ENCODE data around the gene NME2. TPM values are rescaled to one million over a fixed set of nuclear protein-coding genes. Genes with fewer than 3 reads are reported as not detected.
A peak's percentile ranks its signal among the peaks of the same experiment; 100 is the strongest.
"Not testable (repeated sequence)": the region's sequence is repeated elsewhere in the genome, so short reads cannot be mapped to it uniquely, and the experiment has no call there.

Gene NME2
- total RNA-seq (2014; rRNA removed; shearing (Covaris generic)): 418 and 434 TPM in 2 replicates

DNA sequence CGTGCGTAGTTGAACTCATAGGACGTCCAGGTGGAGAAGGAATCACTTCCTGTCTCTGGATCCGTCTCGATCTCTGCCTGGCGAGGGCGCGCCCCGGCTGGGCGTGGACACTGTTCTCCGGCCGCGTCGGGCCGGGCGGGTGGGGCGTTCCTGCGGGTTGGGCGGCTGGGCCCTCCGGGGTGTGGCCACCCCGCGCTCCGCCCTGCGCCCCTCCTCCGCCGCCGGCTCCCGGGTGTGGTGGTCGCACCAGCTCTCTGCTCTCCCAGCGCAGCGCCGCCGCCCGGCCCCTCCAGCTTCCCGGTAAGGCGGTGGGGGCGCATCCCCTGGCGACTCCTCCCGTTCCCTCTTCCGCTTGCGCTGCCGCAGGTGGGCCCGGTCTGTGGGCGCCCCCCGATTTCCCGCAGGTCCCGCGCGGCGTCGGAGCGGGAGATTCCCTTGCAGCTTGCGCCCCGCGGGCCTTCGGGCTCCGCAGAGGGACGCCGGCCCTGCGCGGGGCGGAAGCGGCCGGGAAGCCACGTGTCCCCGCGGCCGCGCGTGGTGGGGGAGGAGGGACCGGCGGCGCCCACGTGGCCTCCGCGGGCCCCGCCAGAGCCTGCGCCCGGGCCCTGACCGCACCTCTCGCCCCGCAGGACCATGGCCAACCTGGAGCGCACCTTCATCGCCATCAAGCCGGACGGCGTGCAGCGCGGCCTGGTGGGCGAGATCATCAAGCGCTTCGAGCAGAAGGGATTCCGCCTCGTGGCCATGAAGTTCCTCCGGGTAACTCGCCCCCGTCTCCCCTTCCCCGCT is at the start of gene NME2:
TSS of gene NME2 (plus strand) at position 214 of the 789 bp plus-strand sequence. CDS start at position 634, 420 bp downstream.
- peaks cover 50% of the 10 kb centered on the region for H3K36me3 ChIP-seq
- H3K4me3 ChIP-seq: peak within 1 kb of the TSS; percentile 91
- H3K9me3 ChIP-seq (replicated peaks): no peaks in the 10 kb centered on the region
- no peaks in the 10 kb centered on the region for H3K27me3 ChIP-seq
- no peaks in the 10 kb centered on the region for H3K4me1 ChIP-seq
- peak within 1 kb of the TSS; percentile 84 for H3K27ac ChIP-seq
- peak; percentile 86 to 88 for DNase-seq

DNA sequence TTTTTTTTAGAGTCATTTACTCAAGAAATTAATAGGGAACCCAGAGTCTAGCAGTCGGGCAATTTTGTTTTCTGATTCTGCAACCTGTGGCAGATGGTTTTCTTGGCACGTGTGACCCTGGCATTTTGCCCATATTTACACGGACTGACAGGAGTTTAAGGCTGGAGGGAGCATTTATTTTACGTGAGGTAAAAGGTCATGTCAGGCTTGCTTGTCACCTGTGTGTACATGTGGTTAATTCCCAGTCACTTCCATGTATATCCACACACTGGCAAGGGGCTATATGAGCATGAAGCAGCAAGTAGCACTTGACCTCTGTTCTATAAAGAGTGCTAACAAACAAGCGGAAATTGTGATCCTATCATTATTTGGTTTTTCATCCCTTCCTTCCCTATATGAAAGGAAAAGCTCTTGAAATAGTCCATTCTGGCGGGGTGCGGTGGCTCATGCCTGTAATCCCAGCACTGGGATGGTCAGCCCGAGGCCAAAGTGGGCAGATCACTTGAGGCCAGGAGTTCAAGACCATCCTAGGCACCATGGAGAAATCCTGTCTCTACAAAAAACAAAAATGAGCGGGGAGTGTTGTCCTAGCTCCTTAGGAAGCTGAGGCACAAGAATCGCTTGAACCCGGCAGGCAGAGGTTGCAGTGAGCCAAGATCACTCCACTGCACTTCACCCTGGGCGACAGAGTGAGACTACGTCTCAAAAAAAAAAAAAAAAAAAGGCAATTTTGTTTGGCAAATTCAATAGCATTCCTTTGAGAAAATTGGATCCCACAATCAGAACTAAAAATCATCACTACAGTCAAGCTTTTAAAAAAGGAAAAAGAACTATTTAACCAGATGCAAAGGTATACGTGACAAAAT is 47.6 kb upstream of the NME2 start:
- no peaks in the 10 kb centered on the region for H3K27me3 ChIP-seq
- no peaks in the 10 kb centered on the region for H3K9me3 ChIP-seq (replicated peaks)
- H3K27ac ChIP-seq: no peak overlapping the region
- DNase-seq: peak in 1 of 2 experiments; percentile 14
- no peak overlapping the region; the same call in 1 of the 2 replicates for H3K4me3 ChIP-seq
- no peaks in the 10 kb centered on the region for H3K36me3 ChIP-seq
- H3K4me1 ChIP-seq: no peaks in the 10 kb centered on the region

DNA sequence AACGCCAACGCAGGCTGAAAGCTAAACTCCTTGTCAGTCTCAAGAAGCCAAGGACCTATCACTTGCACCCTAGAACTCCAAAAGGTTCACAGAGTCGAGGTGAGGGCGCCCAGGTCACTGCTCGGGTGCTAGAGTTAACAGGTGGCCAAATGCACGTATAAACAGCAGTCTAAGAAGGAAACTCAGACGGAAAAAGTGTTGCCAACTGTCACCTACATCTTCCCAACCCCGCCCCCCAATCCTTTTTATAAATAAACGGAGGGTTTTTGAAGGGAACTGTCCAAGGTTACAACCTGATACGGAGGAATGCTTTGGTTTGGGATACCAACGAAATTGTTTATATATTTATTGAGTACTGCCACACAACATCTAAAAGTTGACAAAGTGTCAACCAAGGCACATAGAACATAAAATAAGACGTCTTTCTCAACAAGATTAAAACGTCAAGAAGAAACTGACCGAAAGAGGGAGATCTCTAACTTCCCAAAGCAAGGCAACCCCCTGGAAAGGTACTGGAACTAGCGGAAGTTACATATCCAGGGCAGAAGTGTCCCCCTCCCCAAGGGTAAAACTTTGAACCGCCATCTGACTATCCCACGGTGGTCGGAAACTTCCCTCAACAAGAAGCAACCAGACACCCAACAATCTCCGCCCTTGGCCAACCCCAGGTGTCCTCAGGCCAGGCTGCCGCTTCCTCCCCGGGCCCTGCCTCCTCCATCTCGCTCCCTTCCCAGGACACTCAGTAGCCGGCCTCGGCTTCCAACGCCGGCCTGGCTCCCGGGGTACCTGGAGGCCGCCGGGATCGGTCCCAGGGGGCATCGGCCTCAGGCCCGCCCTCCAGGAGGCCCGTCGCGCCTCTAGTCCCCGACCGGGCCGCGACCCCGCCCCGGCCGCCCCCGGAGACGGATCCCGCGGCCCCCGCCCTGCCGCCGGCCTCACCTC is 46.5 kb upstream of the NME2 start:
- Histone ChIP-seq H3K36me3 (no peaks in the 10 kb centered on the region), H3K27ac (no peak overlapping the region), H3K27me3 (no peaks in the 10 kb centered on the region), H3K4me3 (peak overlapping the region; percentile 74), H3K4me1 (no peaks in the 10 kb centered on the region), H3K9me3 (replicated peaks) (no peaks in the 10 kb centered on the region)
- peak; percentile 31 to 51 for DNase-seq

DNA sequence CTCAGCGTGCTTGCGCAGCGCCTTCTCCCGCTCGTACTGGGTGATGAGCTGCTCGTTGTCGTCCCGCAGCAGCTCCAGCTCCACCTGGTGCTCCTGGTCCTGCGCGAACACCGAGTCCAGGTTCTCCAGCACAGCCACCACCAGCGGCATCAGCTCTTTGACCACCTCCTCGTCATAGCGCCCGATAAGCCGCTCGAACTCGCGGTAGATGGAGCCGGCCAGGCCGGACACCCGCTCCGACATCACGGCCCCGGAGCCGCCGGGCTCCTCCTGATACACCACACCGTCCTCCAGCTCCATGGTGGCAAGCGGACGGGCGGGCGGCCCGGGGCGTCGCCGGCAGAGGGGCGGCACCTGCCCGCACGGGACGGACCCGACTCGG is 45.9 kb upstream of the NME2 start:
- peak overlapping the region; percentile 74 for H3K4me3 ChIP-seq
- no peaks in the 10 kb centered on the region for H3K9me3 ChIP-seq (replicated peaks)
- H3K27me3 ChIP-seq: no peaks in the 10 kb centered on the region
- no peaks in the 10 kb centered on the region for H3K36me3 ChIP-seq
- H3K27ac ChIP-seq: no peak overlapping the region
- no peaks in the 10 kb centered on the region for H3K4me1 ChIP-seq
- no peak for DNase-seq

DNA sequence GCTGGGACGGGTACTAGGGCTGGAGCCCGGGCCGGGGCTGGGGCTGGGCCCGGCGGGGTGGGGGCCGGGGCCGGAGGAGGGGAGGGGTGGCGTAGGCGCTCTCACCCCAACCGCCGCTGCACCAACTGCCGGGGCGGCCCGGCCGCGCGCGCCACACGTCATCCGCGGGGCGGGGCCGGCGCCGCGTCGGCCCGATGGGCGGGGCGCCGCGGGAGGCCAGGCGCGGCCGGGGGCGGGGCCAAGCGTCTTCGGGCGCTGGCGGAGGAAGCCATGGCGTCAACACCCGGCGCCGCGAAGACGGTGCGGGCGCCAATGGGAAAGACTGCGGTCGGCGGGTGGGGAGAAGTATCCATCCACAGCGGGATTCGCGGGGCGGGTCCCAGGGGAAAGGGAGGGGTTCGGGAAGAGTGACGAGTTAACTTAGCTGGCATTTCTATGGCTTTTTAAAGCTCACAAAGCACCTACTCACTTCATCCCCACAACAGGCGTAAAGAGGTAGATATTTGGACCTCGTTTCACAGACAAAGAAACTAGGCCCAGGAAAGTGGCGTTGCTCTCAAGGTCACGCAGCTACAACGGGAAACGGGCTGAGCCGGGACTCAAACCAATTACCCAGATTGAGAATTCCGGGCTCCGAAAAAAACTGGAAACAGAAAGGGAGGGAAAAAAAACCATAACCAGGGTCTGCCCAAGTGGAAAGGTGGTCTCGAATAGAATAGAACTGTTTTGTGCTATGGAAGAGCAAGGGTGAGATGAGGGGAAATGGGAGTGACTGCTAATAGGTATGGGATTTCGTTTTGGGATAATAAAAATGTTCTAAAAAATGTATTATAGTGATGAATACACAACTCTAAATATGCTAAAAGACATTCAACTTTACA is 45.2 kb upstream of the NME2 start, which contains the start of gene SPAG9:
TSS of gene SPAG9 (minus strand) at position 130 of the 881 bp plus-strand sequence. CDS start 212 bp downstream, outside the sequence.
- H3K4me1 ChIP-seq: no peaks in the 10 kb centered on the region
- H3K27me3 ChIP-seq: no peaks in the 10 kb centered on the region
- DNase-seq: peak; percentile 95 to 96
- H3K9me3 ChIP-seq (replicated peaks): no peaks in the 10 kb centered on the region
- H3K4me3 ChIP-seq: peak within 1 kb of the TSS; percentile 74
- H3K36me3 ChIP-seq: no peaks in the 10 kb centered on the region
- H3K27ac ChIP-seq: peak within 1 kb of the TSS; percentile 94

DNA sequence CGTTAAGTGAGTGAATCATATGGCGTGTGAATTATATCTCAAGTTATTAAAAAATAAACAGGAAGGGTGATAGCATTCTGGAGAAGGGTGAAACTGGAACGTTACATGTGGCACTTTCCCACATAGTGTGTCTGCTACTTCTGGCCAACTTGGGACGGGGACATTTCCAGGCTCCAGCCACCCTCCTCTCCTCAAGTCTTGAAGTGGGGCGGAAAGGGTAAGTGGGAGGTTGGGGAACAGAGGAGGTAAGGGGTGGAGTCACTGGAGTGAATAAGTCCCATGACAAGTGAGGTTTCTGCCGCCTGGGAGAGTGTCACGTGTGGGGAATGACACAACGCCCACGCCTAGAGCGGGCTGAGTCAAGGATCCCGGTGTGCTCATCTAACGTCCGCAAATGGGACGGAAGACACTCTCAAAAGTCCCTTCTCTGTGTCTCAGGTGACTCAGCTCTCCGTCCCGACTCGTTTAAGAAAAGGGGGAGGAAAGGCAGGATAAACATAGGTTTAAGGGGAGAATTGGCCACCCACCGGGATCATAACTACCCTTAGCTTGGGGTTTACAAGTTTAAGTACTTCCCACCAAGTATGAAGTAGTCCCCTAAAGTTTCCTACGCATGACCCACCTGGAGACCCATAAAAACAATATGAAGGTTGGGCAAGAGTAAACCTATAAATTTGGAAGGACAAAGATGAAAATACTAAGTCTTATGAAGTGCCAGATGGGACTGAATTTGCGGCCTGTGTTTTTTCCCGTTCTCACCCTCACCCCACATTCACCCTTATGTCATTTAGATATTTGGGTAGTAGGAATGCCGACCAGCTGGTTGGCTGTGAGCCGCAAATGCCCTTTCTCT is 44.4 kb upstream of the NME2 start:
- Histone ChIP-seq H3K9me3 (replicated peaks) (no peaks in the 10 kb centered on the region), H3K4me3 (peak overlapping the region; percentile 74), H3K4me1 (no peaks in the 10 kb centered on the region), H3K27ac (peak overlapping the region; percentile 94), H3K27me3 (no peaks in the 10 kb centered on the region), H3K36me3 (no peaks in the 10 kb centered on the region)
- DNase-seq: peak; percentile 83 to 85

DNA sequence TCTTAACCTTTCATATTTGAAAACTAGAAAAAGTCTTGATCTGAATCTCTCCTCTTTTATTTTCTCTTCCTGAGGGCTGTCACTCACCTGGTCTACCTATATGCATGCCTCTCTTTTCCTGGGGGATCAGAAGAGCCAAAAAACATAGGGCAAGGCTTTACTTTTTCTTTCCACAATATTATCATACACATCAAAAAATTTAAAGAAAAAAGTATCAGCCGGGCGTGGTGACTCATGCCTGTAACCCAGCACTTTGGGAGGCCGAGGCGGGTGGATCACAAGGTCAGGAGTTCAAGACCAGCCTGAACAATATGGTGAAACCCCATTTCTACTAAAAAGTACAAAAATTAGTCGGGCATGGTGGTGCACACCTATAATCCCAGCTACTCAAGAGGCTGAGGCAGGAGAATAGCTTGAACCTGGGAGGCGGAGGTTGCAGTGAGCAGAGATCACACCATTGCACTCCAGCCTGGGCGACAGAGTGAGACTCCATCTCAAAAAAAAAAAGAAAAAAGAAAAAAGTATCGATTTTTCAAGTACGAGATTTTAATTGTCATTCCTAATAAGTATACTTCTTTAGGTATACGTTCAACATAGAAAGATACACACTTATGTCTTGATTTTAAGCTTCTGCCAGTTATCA is 43.6 kb upstream of the NME2 start:
- not testable (repeated sequence) for H3K36me3 ChIP-seq; H3K27me3 ChIP-seq; H3K4me1 ChIP-seq; H3K9me3 ChIP-seq (replicated peaks); DNase-seq
- H3K4me3 ChIP-seq: peak overlapping the region; percentile 74
- H3K27ac ChIP-seq: peak overlapping the region; percentile 94

DNA sequence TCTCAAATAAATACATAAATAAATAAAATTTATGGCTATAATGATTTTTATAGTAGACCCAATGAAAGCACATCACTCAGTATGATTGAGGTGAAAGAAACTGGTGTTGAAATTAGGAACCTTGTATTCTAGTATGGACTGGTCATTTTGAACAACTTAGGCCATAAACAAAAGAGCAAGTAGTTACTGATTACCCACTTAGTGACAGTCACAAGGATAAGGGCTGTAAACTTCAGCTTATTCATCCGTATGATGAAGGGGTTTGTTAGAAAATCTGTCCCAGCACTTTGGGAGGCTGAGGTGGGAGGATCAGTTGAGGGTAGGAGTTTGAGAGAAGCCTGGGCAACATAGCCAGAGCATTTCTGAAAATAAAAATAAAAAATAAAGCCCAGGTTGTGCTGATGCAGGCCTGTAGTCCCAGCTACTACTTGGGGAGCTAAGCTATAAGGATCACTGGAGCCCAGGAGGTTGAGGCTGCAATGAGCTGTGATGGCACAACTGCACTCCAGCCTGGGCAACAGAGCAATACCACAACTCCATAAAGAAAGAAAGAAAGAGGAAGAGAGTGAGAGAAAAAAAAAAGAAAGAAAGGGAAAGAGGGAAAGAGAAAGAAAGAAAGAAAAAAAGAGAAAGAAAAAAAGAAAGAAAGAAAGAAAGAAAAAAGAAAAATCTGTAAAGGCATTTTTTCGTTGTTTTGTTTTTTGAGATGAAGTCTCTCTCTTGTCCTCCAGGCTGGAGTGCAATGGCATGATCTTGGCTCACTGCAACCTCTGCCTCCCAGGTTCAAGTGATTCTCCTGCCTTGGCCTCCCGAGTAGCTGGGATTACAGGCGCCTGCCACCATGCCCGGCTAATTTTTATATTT is 41.3 kb upstream of the NME2 start:
- Histone ChIP-seq H3K4me1 (no peaks in the 10 kb centered on the region), H3K36me3 (no peaks in the 10 kb centered on the region), H3K27ac (no peak overlapping the region), H3K27me3 (no peaks in the 10 kb centered on the region), H3K4me3 (no peak overlapping the region), H3K9me3 (replicated peaks) (no peaks in the 10 kb centered on the region)
- no peak for DNase-seq

DNA sequence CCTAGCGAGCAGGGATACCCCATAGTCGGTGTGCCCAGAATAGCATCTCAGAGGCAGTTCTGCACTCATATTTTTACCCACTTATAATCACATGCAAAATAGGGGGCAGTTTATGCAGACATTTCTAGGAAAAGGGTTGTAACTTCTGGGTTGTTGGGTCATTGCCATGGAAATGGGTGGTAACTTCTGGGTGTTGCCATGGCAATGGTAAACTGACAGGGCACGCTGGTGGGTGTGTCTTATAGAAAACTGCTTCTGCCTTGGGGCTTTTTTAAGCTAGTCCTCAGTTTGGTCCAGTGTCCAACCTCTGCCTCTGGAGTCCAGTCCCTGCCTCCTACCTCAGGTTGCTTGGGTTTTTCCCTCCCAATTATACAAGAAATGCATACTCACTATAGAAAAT is 38.1 kb upstream of the NME2 start:
- Histone ChIP-seq H3K27ac (no peak overlapping the region), H3K27me3 (no peaks in the 10 kb centered on the region), H3K4me3 (no peak overlapping the region), H3K36me3 (no peaks in the 10 kb centered on the region), H3K9me3 (replicated peaks) (no peaks in the 10 kb centered on the region), H3K4me1 (no peaks in the 10 kb centered on the region)
- DNase-seq: no peak

DNA sequence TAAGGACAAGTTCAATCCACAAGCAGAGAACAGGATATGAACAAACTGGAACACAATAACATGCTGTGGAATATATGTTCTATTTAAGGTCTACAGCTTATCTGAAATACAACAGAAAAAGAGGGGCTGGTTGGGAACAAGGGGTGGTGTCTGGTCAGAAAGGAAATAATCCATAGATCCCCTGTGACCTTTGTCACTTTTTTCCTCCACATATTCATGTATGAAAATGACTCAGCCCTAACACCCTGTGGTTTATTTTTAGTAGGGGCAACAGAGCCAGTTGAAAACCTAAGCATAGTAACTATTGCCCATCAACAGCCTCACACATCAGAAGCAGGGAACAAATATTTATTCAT is 33.3 kb upstream of the NME2 start:
- DNase-seq: no peak

DNA sequence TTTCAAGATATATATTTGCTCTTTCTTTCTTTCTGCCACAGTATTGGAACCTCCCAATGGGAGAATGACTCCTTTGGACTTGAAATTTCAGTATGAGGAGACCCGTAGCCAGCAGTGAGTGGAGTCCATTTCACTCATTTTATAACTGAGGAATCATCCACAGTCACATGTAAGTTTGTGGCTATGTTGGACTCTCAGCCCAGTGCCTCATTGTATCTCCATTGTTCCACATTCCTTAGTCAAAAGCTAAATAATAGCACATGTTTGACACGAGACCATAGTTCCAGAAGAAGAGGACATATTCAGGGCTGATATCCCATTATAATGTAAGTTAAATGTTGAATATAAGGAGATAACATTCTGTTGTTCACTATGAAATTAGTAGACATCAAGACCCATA is 32.8 kb upstream of the NME2 start:
- no peak overlapping the region for H3K27ac ChIP-seq

More for the DNA sequence above, 33.3 kb upstream of the NME2 start:
- no peaks in the 10 kb centered on the region for H3K27me3 ChIP-seq
- no peak overlapping the region for H3K27ac ChIP-seq
- H3K4me3 ChIP-seq: no peak overlapping the region
- no peaks in the 10 kb centered on the region for H3K4me1 ChIP-seq
- no peaks in the 10 kb centered on the region for H3K36me3 ChIP-seq
- no peaks in the 10 kb centered on the region for H3K9me3 ChIP-seq (replicated peaks)

DNA sequence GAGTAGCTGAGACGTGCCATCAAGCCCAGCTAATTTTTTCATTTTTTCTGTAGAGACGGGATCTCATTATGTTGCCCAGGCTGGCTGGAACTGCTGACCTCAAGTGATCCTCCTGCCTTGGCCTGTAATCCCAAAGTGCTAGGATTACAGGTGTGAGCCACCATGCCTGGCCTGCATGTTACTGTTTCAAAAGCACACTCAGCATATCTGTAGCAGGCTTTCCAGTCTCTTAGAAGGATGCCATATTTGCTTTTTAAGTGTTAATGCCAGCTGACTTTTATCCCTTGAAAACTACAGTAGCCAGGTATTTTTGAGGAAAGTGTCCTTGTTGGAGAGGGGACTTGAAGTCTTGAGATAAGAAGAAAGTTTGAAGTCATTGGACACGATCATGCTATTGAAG is 30.3 kb upstream of the NME2 start:
- H3K4me1 ChIP-seq: no peaks in the 10 kb centered on the region
- H3K9me3 ChIP-seq (replicated peaks): no peaks in the 10 kb centered on the region
- no peaks in the 10 kb centered on the region for H3K27me3 ChIP-seq
- DNase-seq: no peak
- no peak overlapping the region for H3K4me3 ChIP-seq
- H3K27ac ChIP-seq: no peak overlapping the region
- H3K36me3 ChIP-seq: no peaks in the 10 kb centered on the region

More for the DNA sequence above, 32.8 kb upstream of the NME2 start:
- no peaks in the 10 kb centered on the region for H3K4me1 ChIP-seq
- H3K9me3 ChIP-seq (replicated peaks): no peaks in the 10 kb centered on the region
- H3K36me3 ChIP-seq: no peaks in the 10 kb centered on the region
- DNase-seq: no peak
- H3K4me3 ChIP-seq: no peak overlapping the region
- no peaks in the 10 kb centered on the region for H3K27me3 ChIP-seq
